GM23248 (cell line): ENCODE results near the gene CDH4.

Experiments
- EZH2 ChIP-seq: fragments of 200-600 bp; sonication (generic); IDR thresholded peaks from 2 replicates; pipeline ENCODE4 v1.6.1; 2018; ENCODE audit warnings: antibody characterized with exemption, mild to moderate bottlenecking; ENCODE audit not compliant: insufficient read depth, poor library complexity, severe bottlenecking
- EZH2phosphoT487 ChIP-seq: fragments of 200-600 bp; sonication (generic); IDR thresholded peaks from 2 replicates; pipeline ENCODE4 v1.6.1; 2018; ENCODE audit warnings: antibody characterized with exemption, moderate library complexity, mild to moderate bottlenecking, low read depth; ENCODE audit not compliant: insufficient read depth

GRCh38 chr20:61599061-61599531, 347.0 kb downstream of the CDH4 start:
- TF ChIP-seq EZH2 (no peak), EZH2phosphoT487 (no peak)
